ENCODE data around the gene MTPN. TPM values are rescaled to one million over a fixed set of nuclear protein-coding genes. Genes with fewer than 3 reads are reported as not detected.

The MTPN gene, protein sequence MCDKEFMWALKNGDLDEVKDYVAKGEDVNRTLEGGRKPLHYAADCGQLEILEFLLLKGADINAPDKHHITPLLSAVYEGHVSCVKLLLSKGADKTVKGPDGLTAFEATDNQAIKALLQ
- 67.9 TPM for total RNA-seq
- long read RNA-seq, transcript MTPN-201 (4 exons, 3,738 nt) = major isoform, 8 of 13 reads
- long read RNA-seq, partial matches to known transcripts = 0 of 13 reads
- long read RNA-seq, other reads (novel, unspliced or antisense) = 5 of 13 reads

DNA sequence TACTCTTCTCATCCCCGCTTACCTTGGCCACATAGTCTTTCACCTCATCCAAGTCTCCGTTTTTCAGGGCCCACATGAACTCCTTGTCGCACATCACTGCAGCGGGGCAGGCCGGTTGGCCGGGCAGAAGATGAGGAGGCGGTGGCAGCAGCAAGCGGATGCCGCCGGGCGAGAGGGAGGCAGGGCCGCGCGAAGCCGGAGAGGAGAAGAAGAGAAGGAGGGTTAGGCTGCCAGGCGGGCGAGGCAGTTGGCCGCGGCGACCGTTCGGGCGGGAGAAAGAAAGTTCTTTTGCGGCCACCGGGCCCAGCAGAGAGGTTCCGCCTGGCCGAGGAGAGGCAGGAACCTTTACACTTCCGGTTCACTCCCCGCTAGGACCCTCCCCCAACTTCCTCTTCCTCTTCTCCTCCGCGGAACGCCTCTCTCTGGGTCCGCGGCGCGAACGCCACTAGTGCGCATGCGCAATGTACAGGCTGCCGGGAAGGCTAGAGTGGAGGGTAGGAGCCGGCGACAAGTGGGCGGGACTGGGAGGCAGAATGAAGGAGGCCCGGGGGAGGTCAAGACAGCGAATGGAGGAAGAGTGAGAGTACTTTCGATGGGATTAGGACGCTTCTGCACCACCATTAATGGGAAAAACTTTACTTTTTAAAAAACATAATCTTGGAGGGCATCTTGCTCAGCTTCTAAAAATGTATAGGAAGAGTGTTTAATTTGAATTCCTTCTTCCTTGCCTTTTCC lies at the start of gene MTPN:
Gene MTPN (minus strand): TSS at position 353 of the 735 bp plus-strand sequence. CDS start 259 bp downstream, at position 94.
- peak within 1 kb of the TSS; percentile 93 for H3K4me3 ChIP-seq
- H3K36me3 ChIP-seq = peaks cover 5% of the 10 kb centered on the region
- TF ChIP-seq, protein P1, sequence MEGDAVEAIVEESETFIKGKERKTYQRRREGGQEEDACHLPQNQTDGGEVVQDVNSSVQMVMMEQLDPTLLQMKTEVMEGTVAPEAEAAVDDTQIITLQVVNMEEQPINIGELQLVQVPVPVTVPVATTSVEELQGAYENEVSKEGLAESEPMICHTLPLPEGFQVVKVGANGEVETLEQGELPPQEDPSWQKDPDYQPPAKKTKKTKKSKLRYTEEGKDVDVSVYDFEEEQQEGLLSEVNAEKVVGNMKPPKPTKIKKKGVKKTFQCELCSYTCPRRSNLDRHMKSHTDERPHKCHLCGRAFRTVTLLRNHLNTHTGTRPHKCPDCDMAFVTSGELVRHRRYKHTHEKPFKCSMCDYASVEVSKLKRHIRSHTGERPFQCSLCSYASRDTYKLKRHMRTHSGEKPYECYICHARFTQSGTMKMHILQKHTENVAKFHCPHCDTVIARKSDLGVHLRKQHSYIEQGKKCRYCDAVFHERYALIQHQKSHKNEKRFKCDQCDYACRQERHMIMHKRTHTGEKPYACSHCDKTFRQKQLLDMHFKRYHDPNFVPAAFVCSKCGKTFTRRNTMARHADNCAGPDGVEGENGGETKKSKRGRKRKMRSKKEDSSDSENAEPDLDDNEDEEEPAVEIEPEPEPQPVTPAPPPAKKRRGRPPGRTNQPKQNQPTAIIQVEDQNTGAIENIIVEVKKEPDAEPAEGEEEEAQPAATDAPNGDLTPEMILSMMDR (IDR thresholded peaks at IDR 0.05; ENCODE audit: borderline replicate concordance) = no peak
- H3K9me3 ChIP-seq (replicated peaks) = no peaks in the 10 kb centered on the region
- H3K27ac ChIP-seq (replicated peaks) = peak within 1 kb of the TSS; percentile 92
- peak; percentile 99 for DNase-seq
- H3K27me3 ChIP-seq (ENCODE audit: low read depth) = no peaks in the 10 kb centered on the region
- peaks cover 78% of the 10 kb centered on the region for H3K4me1 ChIP-seq
- intact Hi-C loops (cut with micrococcal nuclease) = no loop called here

DNA sequence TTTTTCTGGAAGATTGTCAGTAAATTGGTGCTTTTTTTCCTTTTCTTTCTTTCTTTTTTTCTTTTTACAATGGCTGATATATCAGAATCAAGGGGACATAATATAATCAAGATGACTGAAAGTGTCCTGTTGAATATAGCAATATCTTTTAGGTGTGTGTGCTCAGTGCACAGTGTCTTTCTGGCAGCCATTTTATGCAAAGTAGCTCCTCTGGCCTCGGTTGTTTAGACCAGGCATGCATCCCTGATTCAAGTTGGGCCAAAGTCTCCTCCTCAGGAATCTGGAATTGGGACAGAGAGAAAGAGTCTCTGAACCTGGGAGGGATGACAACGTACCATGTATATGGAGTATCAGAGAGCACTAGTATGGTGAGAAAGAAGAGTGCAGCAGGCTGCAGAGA lies 49.0 kb upstream of the MTPN start:
- intact Hi-C loops (cut with micrococcal nuclease) = no loop called here
- Histone ChIP-seq H3K27ac (replicated peaks) (no peak overlapping the region), H3K9me3 (replicated peaks) (no peaks in the 10 kb centered on the region), H3K4me3 (no peak overlapping the region), H3K4me1 (no peaks in the 10 kb centered on the region), H3K27me3 (ENCODE audit: low read depth) (no peaks in the 10 kb centered on the region), H3K36me3 (no peaks in the 10 kb centered on the region)
- TF ChIP-seq, protein P1 (IDR thresholded peaks at IDR 0.05; ENCODE audit: borderline replicate concordance) = no peak
- DNase-seq = no peak

DNA sequence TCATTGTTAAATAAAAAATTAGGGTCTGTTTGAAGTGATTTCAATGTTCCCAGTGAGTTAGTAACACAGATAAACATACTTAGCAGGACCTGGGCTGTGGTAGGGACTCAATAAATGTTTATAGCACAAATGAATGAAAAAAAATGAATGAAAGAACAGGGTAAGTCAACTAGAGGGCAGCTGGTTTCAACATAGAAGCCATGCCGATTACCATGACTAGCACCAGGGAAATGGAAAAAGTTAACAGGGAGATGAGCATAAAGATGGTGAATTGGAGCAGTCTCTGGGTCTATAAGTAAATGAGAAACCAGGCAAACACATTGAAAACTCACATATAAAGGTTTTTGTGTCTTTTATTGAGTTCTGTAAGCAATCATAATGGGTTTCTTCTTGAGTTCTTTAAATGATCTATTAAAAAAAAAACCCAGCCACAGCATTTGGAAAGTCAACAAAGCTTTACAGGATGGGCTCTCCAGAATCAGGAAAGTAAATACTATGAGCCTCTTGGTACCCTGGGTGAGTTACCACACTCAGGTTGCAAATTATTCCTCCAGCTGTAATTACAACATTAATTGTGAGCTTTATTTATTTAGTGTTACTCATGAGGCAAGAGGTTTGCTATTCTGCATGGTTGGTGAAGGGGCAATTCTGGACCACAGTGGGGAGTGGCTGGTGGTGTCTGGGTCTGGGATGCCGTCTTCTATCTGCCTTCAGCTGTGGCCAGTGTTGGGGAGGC lies 46.1 kb upstream of the MTPN start:
- Histone ChIP-seq H3K36me3 (no peaks in the 10 kb centered on the region), H3K27me3 (ENCODE audit: low read depth) (no peaks in the 10 kb centered on the region), H3K4me1 (no peaks in the 10 kb centered on the region), H3K4me3 (no peak overlapping the region), H3K27ac (replicated peaks) (no peak overlapping the region), H3K9me3 (replicated peaks) (no peaks in the 10 kb centered on the region)
- TF ChIP-seq, protein P1 (IDR thresholded peaks at IDR 0.05; ENCODE audit: borderline replicate concordance) = no peak
- DNase-seq = no peak
- intact Hi-C loops (cut with micrococcal nuclease) = no loop called here

DNA sequence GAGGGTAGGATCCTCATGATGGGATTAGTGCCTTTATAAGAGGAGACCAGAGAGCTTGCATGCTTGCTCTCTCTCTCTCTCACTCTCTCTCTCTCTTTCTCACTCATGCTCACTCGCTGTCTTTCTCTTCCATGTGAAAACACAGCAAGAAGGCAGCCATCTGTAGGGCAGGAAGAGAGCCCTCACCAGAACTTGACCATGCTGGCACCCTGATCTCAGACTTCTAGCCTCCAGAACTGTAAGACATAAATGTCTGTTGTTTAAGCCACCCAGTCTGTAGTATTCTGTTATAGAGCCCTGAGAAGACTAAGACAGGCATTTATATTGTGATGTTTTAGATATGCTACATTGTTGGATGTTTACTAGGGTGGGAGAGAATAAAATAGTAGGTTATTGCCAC lies 43.4 kb upstream of the MTPN start:
- TF ChIP-seq, protein P1 (IDR thresholded peaks at IDR 0.05; ENCODE audit: borderline replicate concordance) = no peak
- Histone ChIP-seq H3K36me3 (no peaks in the 10 kb centered on the region), H3K4me3 (no peak overlapping the region)

DNA sequence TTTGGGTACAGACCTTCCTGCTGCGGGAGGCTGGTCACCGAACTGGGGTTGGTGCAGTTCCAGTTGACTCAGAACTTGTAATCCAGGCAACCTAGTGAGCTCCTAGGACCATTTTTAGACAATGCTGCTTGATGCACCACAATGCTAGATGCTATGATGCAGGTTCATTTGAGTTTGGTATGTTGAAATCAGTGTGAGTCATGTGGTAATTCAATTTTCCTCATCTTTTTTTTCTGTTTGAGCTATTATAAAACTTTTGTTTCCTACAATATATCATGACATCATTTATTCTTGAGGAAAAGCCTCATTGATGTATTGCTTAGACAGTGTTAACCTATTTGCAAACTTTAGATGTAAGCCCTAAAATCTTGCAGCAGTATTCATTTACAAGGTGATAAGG lies 40.9 kb upstream of the MTPN start:
- Histone ChIP-seq H3K36me3 (no peaks in the 10 kb centered on the region), H3K27ac (replicated peaks) (no peak overlapping the region), H3K9me3 (replicated peaks) (no peaks in the 10 kb centered on the region), H3K27me3 (ENCODE audit: low read depth) (no peaks in the 10 kb centered on the region), H3K4me3 (no peak overlapping the region), H3K4me1 (no peaks in the 10 kb centered on the region)
- intact Hi-C loops (cut with micrococcal nuclease) = no loop called here
- DNase-seq = no peak
- TF ChIP-seq, protein P1 (IDR thresholded peaks at IDR 0.05; ENCODE audit: borderline replicate concordance) = no peak

More for the DNA sequence above, 43.4 kb upstream of the MTPN start:
- no peak overlapping the region for H3K27ac ChIP-seq (replicated peaks)
- H3K27me3 ChIP-seq (ENCODE audit: low read depth) = no peaks in the 10 kb centered on the region
- intact Hi-C loops (cut with micrococcal nuclease) = no loop called here
- no peak for DNase-seq
- no peaks in the 10 kb centered on the region for H3K4me1 ChIP-seq
- no peaks in the 10 kb centered on the region for H3K9me3 ChIP-seq (replicated peaks)
